ENCODE results near the gene EPC1. TPM values are rescaled to one million over a fixed set of nuclear protein-coding genes. Genes with fewer than 3 reads are reported as not detected.
A peak's percentile ranks its signal among the peaks of the same experiment; 100 is the strongest.
"Not testable (repeated sequence)": the region's sequence is repeated elsewhere in the genome, so short reads cannot be mapped to it uniquely, and the experiment has no call there.

The EPC1 gene
- total RNA-seq, 2 donors from 2014 or later = 43.4 to 45.9 TPM

- H3K4me1 Mint-ChIP-seq (ENCODE audit: low read depth in 2 of 2) = peaks cover 6 to 12% of the 10 kb centered on the region in 2 donors
- peak overlapping the region; percentile 7 for H3K4me3 Mint-ChIP-seq
- H3K27me3 Mint-ChIP-seq = peaks cover 12 to 14% of the 10 kb centered on the region in 2 donors
- peak; percentile 79 to 93 for ATAC-seq
- no peak for DNase-seq (ENCODE audit: low spot score)
- no peaks in the 10 kb centered on the region for H3K36me3 Mint-ChIP-seq
- no peaks in the 10 kb centered on the region for H3K9me3 Mint-ChIP-seq
- H3K27ac Mint-ChIP-seq = peak overlapping the region; percentile 18 to 34
These were observed 102.3 kb downstream of the EPC1 start for GRCh38 chr10:32244421-32245207.

- peak overlapping the region; percentile 18 to 34 for H3K27ac Mint-ChIP-seq
- peaks cover 6 to 12% of the 10 kb centered on the region in 2 donors for H3K4me1 Mint-ChIP-seq (ENCODE audit: low read depth in 2 of 2)
- H3K27me3 Mint-ChIP-seq = peaks cover 12 to 14% of the 10 kb centered on the region in 2 donors
- H3K4me3 Mint-ChIP-seq = peak overlapping the region; percentile 7
- H3K36me3 Mint-ChIP-seq = no peaks in the 10 kb centered on the region
- no peak for DNase-seq (ENCODE audit: low spot score)
- no peaks in the 10 kb centered on the region for H3K9me3 Mint-ChIP-seq
- ATAC-seq = no peak
These were observed 102.9 kb downstream of the EPC1 start for GRCh38 chr10:32244011-32244410.

- H3K4me3 Mint-ChIP-seq = no peak overlapping the region
- ATAC-seq = no peak
- H3K27ac Mint-ChIP-seq = no peak overlapping the region
These were observed 105.0 kb downstream of the EPC1 start for GRCh38 chr10:32241946-32242345.

DNA sequence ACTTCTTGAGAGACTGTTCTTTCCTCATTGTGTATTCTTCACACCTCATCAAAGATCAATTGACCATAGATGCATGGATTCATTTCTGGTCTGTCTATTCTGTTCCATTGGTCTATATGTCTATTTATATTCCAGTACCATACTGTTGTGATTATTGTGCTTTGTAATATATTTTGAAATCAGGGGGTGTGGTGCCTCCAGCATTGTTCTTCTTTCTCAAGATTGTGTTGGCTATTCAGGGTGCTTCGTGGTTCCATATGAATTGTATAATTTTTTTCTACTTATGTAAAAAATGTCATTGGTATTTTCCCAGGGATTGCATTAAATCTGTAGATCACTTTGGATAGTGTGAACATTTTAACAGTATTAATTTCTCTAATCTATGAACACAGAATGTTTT lies 106.5 kb downstream of the EPC1 start:
- Mint-ChIP-seq H3K9me3 (no peaks in the 10 kb centered on the region), H3K27me3 (peaks cover 12% of the 10 kb centered on the region in 2 donors), H3K36me3 (no peaks in the 10 kb centered on the region), H3K27ac (no peak overlapping the region), H3K4me1 (ENCODE audit: low read depth in 2 of 2) (peaks cover 6 to 12% of the 10 kb centered on the region in 2 donors), H3K4me3 (no peak overlapping the region)
- no peak for ATAC-seq
- no peak for DNase-seq (ENCODE audit: low spot score)

More at GRCh38 chr10:32241946-32242345, 105.0 kb downstream of the EPC1 start:
- H3K4me1 Mint-ChIP-seq (ENCODE audit: low read depth in 2 of 2) = peaks cover 6 to 12% of the 10 kb centered on the region in 2 donors
- H3K36me3 Mint-ChIP-seq = no peaks in the 10 kb centered on the region
- no peaks in the 10 kb centered on the region for H3K9me3 Mint-ChIP-seq
- no peak for DNase-seq (ENCODE audit: low spot score)
- H3K27me3 Mint-ChIP-seq = peaks cover 12 to 14% of the 10 kb centered on the region in 2 donors

DNA sequence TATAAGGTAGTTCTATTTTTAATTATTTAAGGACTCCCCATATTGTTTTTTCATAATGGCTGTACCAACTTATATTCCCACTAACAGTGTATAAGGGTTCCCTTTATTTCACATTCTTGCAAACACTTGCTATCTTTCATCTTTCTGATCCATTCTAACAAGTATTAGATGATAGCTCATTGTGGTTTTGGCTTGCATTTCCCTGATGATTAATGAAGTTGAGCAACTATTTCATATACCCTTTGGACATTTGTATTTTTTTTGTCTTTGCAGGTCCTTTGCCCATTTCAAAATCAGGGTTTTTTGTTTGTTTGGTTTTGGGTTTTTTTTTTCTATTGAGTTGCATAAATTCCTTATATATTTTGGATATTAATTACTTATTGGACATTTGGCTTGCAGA lies 107.2 kb downstream of the EPC1 start:
- Mint-ChIP-seq H3K36me3 (no peaks in the 10 kb centered on the region), H3K4me3 (no peak overlapping the region), H3K4me1 (ENCODE audit: low read depth in 2 of 2) (peaks cover 6 to 9% of the 10 kb centered on the region in 2 donors), H3K9me3 (no peaks in the 10 kb centered on the region), H3K27me3 (peaks cover 12% of the 10 kb centered on the region in 2 donors), H3K27ac (no peak overlapping the region)
- ATAC-seq (no peak), DNase-seq (ENCODE audit: low spot score) (no peak)

- no peak for ATAC-seq
- no peak overlapping the region for H3K4me3 Mint-ChIP-seq
- no peaks in the 10 kb centered on the region for H3K36me3 Mint-ChIP-seq
- H3K27me3 Mint-ChIP-seq = peaks cover 7 to 12% of the 10 kb centered on the region in 2 donors
- no peaks in the 10 kb centered on the region for H3K9me3 Mint-ChIP-seq
- DNase-seq (ENCODE audit: low spot score) = no peak
- no peaks in the 10 kb centered on the region for H3K4me1 Mint-ChIP-seq (ENCODE audit: low read depth in 2 of 2)
- no peak overlapping the region for H3K27ac Mint-ChIP-seq
These were observed 109.2 kb downstream of the EPC1 start for GRCh38 chr10:32237644-32238345.

- Mint-ChIP-seq H3K4me1 (ENCODE audit: low read depth in 2 of 2) (no peaks in the 10 kb centered on the region), H3K4me3 (no peak overlapping the region), H3K36me3 (no peaks in the 10 kb centered on the region), H3K27ac (no peak overlapping the region), H3K27me3 (no peaks in the 10 kb centered on the region), H3K9me3 (no peaks in the 10 kb centered on the region)
- ATAC-seq (no peak), DNase-seq (ENCODE audit: low spot score) (no peak)
These were observed 112.5 kb downstream of the EPC1 start for GRCh38 chr10:32234471-32234870.

- H3K36me3 Mint-ChIP-seq; H3K4me3 Mint-ChIP-seq; H3K27ac Mint-ChIP-seq; ATAC-seq; H3K27me3 Mint-ChIP-seq; H3K9me3 Mint-ChIP-seq; H3K4me1 Mint-ChIP-seq (ENCODE audit: low read depth in 2 of 2); DNase-seq (ENCODE audit: low spot score): not testable (repeated sequence)
These were observed 113.6 kb downstream of the EPC1 start for GRCh38 chr10:32233375-32233774.

DNA sequence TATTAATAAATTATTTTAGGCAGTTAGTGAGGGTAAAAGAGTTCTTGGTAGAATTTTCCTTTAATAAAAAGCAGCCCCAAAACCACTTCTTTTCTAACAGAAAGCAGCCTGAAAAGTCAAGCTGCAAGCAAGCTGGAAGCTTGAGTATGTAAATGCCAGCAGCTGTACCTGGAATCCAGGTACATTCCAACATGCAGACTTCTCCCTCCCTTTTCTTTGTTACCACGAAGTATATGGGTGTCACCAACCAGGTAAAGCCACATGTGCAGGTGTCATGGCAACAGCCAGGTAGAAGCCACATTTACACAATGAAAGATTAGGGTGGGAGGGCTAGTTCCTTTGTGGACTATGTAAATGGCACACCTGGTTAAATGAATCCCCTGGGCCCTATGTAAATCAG lies 114.6 kb downstream of the EPC1 start:
- Mint-ChIP-seq H3K9me3 (no peaks in the 10 kb centered on the region), H3K36me3 (no peaks in the 10 kb centered on the region), H3K4me3 (no peak overlapping the region), H3K27ac (no peak overlapping the region), H3K27me3 (no peaks in the 10 kb centered on the region), H3K4me1 (ENCODE audit: low read depth in 2 of 2) (no peaks in the 10 kb centered on the region)
- DNase-seq (ENCODE audit: low spot score) = no peak
- ATAC-seq = no peak

DNA sequence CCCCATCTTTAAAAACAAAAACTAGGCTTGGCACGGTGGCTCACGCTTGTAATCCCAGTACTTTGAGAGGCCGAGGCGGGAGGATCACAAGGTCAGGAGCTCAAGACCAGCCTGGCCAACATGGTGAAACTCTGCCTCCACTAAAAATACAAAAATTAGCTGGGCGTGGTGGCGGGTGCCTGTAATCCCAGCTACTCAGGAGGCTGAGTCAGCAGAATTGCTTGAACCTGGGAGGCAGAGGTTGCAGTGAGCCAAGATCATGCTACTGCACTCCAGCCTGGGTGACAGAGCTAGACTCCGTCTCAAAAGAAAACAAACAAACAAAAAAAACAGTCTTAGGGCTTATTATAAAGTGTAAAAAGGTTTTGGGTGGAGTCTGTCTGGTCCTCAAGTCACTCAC lies 117.2 kb downstream of the EPC1 start:
- not testable (repeated sequence) for H3K27ac Mint-ChIP-seq; H3K36me3 Mint-ChIP-seq; H3K4me1 Mint-ChIP-seq (ENCODE audit: low read depth in 2 of 2); H3K9me3 Mint-ChIP-seq; H3K4me3 Mint-ChIP-seq; H3K27me3 Mint-ChIP-seq; DNase-seq (ENCODE audit: low spot score); ATAC-seq

- no peak overlapping the region for H3K4me3 Mint-ChIP-seq
- peaks cover 0 to 2% of the 10 kb centered on the region in 2 donors for H3K27me3 Mint-ChIP-seq
- H3K9me3 Mint-ChIP-seq = no peaks in the 10 kb centered on the region
These were observed 117.8 kb downstream of the EPC1 start for GRCh38 chr10:32229170-32229569.

GRCh38 chr10:32227802-32228201 lies 119.2 kb downstream of the EPC1 start:
- no peak for DNase-seq (ENCODE audit: low spot score)
- no peak for ATAC-seq
- H3K27me3 Mint-ChIP-seq = peaks cover 0 to 2% of the 10 kb centered on the region in 2 donors
- no peak overlapping the region for H3K4me3 Mint-ChIP-seq
- H3K4me1 Mint-ChIP-seq (ENCODE audit: low read depth in 2 of 2) = no peaks in the 10 kb centered on the region
- H3K9me3 Mint-ChIP-seq = no peaks in the 10 kb centered on the region
- H3K36me3 Mint-ChIP-seq = no peaks in the 10 kb centered on the region
- H3K27ac Mint-ChIP-seq = no peak overlapping the region

More at GRCh38 chr10:32229170-32229569, 117.8 kb downstream of the EPC1 start:
- Mint-ChIP-seq H3K4me1 (ENCODE audit: low read depth in 2 of 2) (no peaks in the 10 kb centered on the region), H3K36me3 (no peaks in the 10 kb centered on the region), H3K27ac (no peak overlapping the region)
- ATAC-seq (no peak), DNase-seq (ENCODE audit: low spot score) (no peak)

GRCh38 chr10:32226624-32227023 lies 120.3 kb downstream of the EPC1 start:
- Mint-ChIP-seq H3K27ac (no peak overlapping the region), H3K9me3 (no peaks in the 10 kb centered on the region), H3K27me3 (peaks cover 0 to 2% of the 10 kb centered on the region in 2 donors), H3K4me1 (ENCODE audit: low read depth in 2 of 2) (no peaks in the 10 kb centered on the region), H3K36me3 (no peaks in the 10 kb centered on the region), H3K4me3 (no peak overlapping the region)
- no peak for ATAC-seq
- no peak for DNase-seq (ENCODE audit: low spot score)

- H3K36me3 Mint-ChIP-seq = no peaks in the 10 kb centered on the region
- no peak overlapping the region for H3K27ac Mint-ChIP-seq
- H3K4me3 Mint-ChIP-seq = no peak overlapping the region
- ATAC-seq (no peak), DNase-seq (ENCODE audit: low spot score) (no peak)
- H3K4me1 Mint-ChIP-seq (ENCODE audit: low read depth in 2 of 2) = no peaks in the 10 kb centered on the region
- H3K27me3 Mint-ChIP-seq = peaks cover 0 to 2% of the 10 kb centered on the region in 2 donors
- H3K9me3 Mint-ChIP-seq = no peaks in the 10 kb centered on the region
These were observed 121.0 kb downstream of the EPC1 start for GRCh38 chr10:32225976-32226375.

All from natural killer cell treated with Interleukin-12 subunit alpha and Interleukin-12 subunit beta and Interleukin-15 and Interleukin-18, amount 100 ng/mL, for 72 hours (primary cell).